Measurements from ENCODE around the gene PRAC2.

GRCh38 chr17:48769009-48769675 is 46.2 kb downstream of the PRAC2 start:
- TF ChIP-seq, protein P1, sequence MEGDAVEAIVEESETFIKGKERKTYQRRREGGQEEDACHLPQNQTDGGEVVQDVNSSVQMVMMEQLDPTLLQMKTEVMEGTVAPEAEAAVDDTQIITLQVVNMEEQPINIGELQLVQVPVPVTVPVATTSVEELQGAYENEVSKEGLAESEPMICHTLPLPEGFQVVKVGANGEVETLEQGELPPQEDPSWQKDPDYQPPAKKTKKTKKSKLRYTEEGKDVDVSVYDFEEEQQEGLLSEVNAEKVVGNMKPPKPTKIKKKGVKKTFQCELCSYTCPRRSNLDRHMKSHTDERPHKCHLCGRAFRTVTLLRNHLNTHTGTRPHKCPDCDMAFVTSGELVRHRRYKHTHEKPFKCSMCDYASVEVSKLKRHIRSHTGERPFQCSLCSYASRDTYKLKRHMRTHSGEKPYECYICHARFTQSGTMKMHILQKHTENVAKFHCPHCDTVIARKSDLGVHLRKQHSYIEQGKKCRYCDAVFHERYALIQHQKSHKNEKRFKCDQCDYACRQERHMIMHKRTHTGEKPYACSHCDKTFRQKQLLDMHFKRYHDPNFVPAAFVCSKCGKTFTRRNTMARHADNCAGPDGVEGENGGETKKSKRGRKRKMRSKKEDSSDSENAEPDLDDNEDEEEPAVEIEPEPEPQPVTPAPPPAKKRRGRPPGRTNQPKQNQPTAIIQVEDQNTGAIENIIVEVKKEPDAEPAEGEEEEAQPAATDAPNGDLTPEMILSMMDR (IDR thresholded peaks at IDR 0.05) = no peak
- TF ChIP-seq POLR2A (IDR thresholded peaks at IDR 0.05) = no peak

All from esophagus squamous epithelium (tissue), 4 donors.